ENCODE data around the gene TYW5. TPM values are rescaled to one million over a fixed set of nuclear protein-coding genes. Genes with fewer than 3 reads are reported as not detected.

The TYW5 gene
- polyA plus RNA-seq, 1 of the 3 experiments (the other 2 are of a cell fraction), result 3.6 TPM

DNA sequence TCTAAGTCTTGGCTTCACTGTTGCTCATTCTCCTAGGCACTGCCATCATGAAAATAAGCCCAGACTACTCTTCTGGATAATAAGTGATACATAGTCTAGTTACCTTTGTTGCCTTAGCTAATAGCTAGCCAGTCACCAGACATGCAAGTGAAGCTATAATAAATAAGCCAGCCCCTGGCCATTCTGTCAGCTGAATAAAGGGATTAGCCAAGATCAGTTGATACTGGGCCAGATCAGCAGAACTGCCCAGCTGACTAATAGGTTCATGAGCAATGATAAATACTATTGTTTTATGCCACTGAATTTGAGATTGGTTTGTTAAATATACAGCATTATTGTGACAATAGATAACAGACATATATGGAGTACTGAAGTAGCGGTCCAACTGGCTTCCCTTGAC is 52.2 kb downstream of the TYW5 start:
- no peaks in the 10 kb centered on the region for H3K79me2 ChIP-seq (ENCODE audit: insufficient read depth)
- POLR2A ChIA-PET, result no interaction called here
- CTCF ChIA-PET, result no interaction called here
- TF ChIP-seq NFIC (IDR thresholded peaks at IDR 0.05; ENCODE audit: borderline replicate concordance), result no peak
- TF ChIP-seq EZH2phosphoT487 (IDR thresholded peaks at IDR 0.05; ENCODE audit: borderline replicate concordance, low read depth), result no peak
- TF ChIP-seq, protein P1, sequence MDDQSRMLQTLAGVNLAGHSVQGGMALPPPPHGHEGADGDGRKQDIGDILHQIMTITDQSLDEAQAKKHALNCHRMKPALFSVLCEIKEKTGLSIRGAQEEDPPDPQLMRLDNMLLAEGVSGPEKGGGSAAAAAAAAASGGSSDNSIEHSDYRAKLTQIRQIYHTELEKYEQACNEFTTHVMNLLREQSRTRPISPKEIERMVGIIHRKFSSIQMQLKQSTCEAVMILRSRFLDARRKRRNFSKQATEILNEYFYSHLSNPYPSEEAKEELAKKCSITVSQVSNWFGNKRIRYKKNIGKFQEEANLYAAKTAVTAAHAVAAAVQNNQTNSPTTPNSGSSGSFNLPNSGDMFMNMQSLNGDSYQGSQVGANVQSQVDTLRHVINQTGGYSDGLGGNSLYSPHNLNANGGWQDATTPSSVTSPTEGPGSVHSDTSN (IDR thresholded peaks at IDR 0.05), result no peak
- TF ChIP-seq GABPA (IDR thresholded peaks at IDR 0.05; ENCODE audit: low read depth), result no peak
- TF ChIP-seq, protein P2, sequence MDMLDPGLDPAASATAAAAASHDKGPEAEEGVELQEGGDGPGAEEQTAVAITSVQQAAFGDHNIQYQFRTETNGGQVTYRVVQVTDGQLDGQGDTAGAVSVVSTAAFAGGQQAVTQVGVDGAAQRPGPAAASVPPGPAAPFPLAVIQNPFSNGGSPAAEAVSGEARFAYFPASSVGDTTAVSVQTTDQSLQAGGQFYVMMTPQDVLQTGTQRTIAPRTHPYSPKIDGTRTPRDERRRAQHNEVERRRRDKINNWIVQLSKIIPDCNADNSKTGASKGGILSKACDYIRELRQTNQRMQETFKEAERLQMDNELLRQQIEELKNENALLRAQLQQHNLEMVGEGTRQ (IDR thresholded peaks at IDR 0.05; ENCODE audit: borderline replicate concordance, low read depth, low read length), result no peak
- TF ChIP-seq, protein P3, sequence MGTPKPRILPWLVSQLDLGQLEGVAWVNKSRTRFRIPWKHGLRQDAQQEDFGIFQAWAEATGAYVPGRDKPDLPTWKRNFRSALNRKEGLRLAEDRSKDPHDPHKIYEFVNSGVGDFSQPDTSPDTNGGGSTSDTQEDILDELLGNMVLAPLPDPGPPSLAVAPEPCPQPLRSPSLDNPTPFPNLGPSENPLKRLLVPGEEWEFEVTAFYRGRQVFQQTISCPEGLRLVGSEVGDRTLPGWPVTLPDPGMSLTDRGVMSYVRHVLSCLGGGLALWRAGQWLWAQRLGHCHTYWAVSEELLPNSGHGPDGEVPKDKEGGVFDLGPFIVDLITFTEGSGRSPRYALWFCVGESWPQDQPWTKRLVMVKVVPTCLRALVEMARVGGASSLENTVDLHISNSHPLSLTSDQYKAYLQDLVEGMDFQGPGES (IDR thresholded peaks at IDR 0.05; ENCODE audit: low read depth, low read length), result no peak
- TF ChIP-seq, protein P4, sequence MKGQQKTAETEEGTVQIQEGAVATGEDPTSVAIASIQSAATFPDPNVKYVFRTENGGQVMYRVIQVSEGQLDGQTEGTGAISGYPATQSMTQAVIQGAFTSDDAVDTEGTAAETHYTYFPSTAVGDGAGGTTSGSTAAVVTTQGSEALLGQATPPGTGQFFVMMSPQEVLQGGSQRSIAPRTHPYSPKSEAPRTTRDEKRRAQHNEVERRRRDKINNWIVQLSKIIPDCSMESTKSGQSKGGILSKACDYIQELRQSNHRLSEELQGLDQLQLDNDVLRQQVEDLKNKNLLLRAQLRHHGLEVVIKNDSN (IDR thresholded peaks at IDR 0.05; ENCODE audit: borderline replicate concordance, low read depth), result no peak
- TF ChIP-seq RXRA (IDR thresholded peaks at IDR 0.05; ENCODE audit: borderline replicate concordance, low read depth), result no peak
- TF ChIP-seq FOXM1 (IDR thresholded peaks at IDR 0.05; ENCODE audit: low read depth), result no peak
- TF ChIP-seq NRF1 (IDR thresholded peaks at IDR 0.05; ENCODE audit: low read depth, low read length), result no peak
- TF ChIP-seq, protein P5, sequence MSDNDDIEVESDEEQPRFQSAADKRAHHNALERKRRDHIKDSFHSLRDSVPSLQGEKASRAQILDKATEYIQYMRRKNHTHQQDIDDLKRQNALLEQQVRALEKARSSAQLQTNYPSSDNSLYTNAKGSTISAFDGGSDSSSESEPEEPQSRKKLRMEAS (IDR thresholded peaks at IDR 0.05; ENCODE audit: low read depth), result no peak
- TF ChIP-seq, protein P6, sequence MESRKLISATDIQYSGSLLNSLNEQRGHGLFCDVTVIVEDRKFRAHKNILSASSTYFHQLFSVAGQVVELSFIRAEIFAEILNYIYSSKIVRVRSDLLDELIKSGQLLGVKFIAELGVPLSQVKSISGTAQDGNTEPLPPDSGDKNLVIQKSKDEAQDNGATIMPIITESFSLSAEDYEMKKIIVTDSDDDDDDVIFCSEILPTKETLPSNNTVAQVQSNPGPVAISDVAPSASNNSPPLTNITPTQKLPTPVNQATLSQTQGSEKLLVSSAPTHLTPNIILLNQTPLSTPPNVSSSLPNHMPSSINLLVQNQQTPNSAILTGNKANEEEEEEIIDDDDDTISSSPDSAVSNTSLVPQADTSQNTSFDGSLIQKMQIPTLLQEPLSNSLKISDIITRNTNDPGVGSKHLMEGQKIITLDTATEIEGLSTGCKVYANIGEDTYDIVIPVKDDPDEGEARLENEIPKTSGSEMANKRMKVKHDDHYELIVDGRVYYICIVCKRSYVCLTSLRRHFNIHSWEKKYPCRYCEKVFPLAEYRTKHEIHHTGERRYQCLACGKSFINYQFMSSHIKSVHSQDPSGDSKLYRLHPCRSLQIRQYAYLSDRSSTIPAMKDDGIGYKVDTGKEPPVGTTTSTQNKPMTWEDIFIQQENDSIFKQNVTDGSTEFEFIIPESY (IDR thresholded peaks at IDR 0.05; ENCODE audit: borderline replicate concordance, low read depth), result no peak
- no peak for TF ChIP-seq TCF12 (IDR thresholded peaks at IDR 0.05)
- no peaks in the 10 kb centered on the region for H4K20me1 ChIP-seq (ENCODE audit: insufficient read depth)
- H2AFZ ChIP-seq (ENCODE audit: low read depth), result no peak overlapping the region
- H3K36me3 ChIP-seq (replicated peaks in 1 of 2; ENCODE audit: control insufficient read depth in 1 of 2, insufficient read depth in 2 of 2, low read length in 1 of 2), result no peaks in the 10 kb centered on the region
- H3K9ac ChIP-seq, result no peak overlapping the region
- 75% methylated on average over 1 of the region's 1 CpG for WGBS (ENCODE audit: low lambda C conversion rate)
- H3K9me2 ChIP-seq, result no peaks in the 10 kb centered on the region
- H3F3A ChIP-seq (replicated peaks; ENCODE audit: insufficient read depth), result no peaks in the 10 kb centered on the region
- H3K4me3 ChIP-seq (ENCODE audit: low read depth in 2 of 2, low read length in 1 of 2), result no peak overlapping the region
- no peaks in the 10 kb centered on the region for H3K9me3 ChIP-seq
- no peaks in the 10 kb centered on the region for H3K4me1 ChIP-seq (ENCODE audit: control insufficient read depth in 1 of 2, insufficient read depth in 2 of 2, low read depth in 1 of 2, low read length in 1 of 2)
- H3K27me3 ChIP-seq (ENCODE audit: insufficient read depth), result no peaks in the 10 kb centered on the region
- no peak for DNase-seq
- no peak overlapping the region for H3K4me2 ChIP-seq
- no peak overlapping the region for H3K27ac ChIP-seq (ENCODE audit: low read depth in 2 of 2, low read length in 1 of 2)
